Measurements from ENCODE around the gene SIRPG. TPM values are rescaled to one million over a fixed set of nuclear protein-coding genes. Genes with fewer than 3 reads are reported as not detected.

Gene SIRPG
- total and polyA plus RNA-seq, 2 experiments from 2014 or later: not detected

DNA sequence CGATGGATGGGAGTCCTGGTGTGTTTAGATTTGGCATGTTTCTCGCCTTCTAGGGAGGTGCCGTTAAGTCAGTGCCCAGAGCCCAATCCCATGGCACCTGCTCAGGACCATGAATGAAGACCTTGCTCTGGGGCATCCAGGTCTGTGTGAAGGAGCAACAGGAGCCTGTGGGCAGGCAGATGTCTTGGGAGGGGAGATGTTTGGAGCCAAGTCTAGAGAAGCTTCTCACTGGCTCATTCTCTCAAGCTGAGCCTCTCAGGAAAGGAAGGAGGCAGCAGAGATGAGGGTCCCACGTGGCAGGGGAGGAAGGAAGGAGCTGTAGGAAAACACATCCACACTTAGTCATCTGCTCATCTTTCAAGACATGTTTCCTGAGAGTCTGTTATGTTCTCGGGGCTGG is 28.3 kb downstream of the SIRPG start:
- Histone ChIP-seq H3K4me1 (ENCODE audit: low read depth) (no peaks in the 10 kb centered on the region), H3K27me3 (peaks cover 5% of the 10 kb centered on the region), H3K36me3 (no peaks in the 10 kb centered on the region), H3K9me3 (ENCODE audit: low read depth) (no peaks in the 10 kb centered on the region), H3K27ac (no peak overlapping the region), H3K4me3 (no peak overlapping the region)
- TF ChIP-seq CTCF (IDR thresholded peaks at IDR 0.05; ENCODE audit: low read depth, low read length): no peak
- no peak for DNase-seq (ENCODE audit: low read depth in 1 of 2, low spot score in 1 of 2)

DNA sequence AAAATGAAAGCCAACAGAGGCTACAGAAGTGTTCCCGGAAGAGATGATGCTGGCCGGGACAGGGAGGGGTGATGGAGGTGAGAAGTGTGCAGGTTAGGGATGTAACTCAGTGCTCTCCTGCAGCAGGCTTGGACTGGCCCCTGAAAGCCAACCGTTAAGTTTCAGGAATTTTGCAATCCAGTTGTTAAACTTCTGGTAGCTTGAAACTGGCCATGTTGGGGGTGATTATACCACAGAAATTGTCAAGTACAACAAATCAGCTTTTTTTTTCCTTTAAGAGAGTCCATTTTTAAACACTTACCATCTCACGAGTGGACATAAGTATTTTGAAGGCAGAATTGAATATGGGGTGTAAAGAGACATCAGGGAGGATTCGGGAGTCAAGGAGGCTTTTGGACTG is 29.0 kb downstream of the SIRPG start:
- H3K27me3 ChIP-seq: peaks cover 5% of the 10 kb centered on the region
- no peak for DNase-seq (ENCODE audit: low read depth in 1 of 2, low spot score in 1 of 2)
- H3K4me1 ChIP-seq (ENCODE audit: low read depth): no peaks in the 10 kb centered on the region
- no peak overlapping the region for H3K27ac ChIP-seq
- no peak overlapping the region for H3K4me3 ChIP-seq
- no peaks in the 10 kb centered on the region for H3K36me3 ChIP-seq
- no peaks in the 10 kb centered on the region for H3K9me3 ChIP-seq (ENCODE audit: low read depth)
- TF ChIP-seq CTCF (IDR thresholded peaks at IDR 0.05; ENCODE audit: low read depth, low read length): no peak

- Histone ChIP-seq H3K36me3 (no peaks in the 10 kb centered on the region), H3K4me1 (ENCODE audit: low read depth) (no peaks in the 10 kb centered on the region), H3K4me3 (no peak overlapping the region), H3K27me3 (peaks cover 5% of the 10 kb centered on the region), H3K9me3 (ENCODE audit: low read depth) (no peaks in the 10 kb centered on the region), H3K27ac (no peak overlapping the region)
- TF ChIP-seq CTCF (IDR thresholded peaks at IDR 0.05; ENCODE audit: low read depth, low read length): no peak
- DNase-seq (ENCODE audit: low read depth in 1 of 2, low spot score in 1 of 2): no peak
These were observed 30.4 kb downstream of the SIRPG start for GRCh38 chr20:1627200-1627550.

GRCh38 chr20:1626528-1627199 is 30.9 kb downstream of the SIRPG start:
- H3K27me3 ChIP-seq: peaks cover 5% of the 10 kb centered on the region
- H3K36me3 ChIP-seq: no peaks in the 10 kb centered on the region
- no peak for TF ChIP-seq CTCF (IDR thresholded peaks at IDR 0.05; ENCODE audit: low read depth, low read length)
- no peaks in the 10 kb centered on the region for H3K4me1 ChIP-seq (ENCODE audit: low read depth)
- no peak overlapping the region for H3K27ac ChIP-seq
- no peak overlapping the region for H3K4me3 ChIP-seq
- DNase-seq (ENCODE audit: low read depth in 1 of 2, low spot score in 1 of 2): no peak
- no peaks in the 10 kb centered on the region for H3K9me3 ChIP-seq (ENCODE audit: low read depth)

- peaks cover 5% of the 10 kb centered on the region for H3K27me3 ChIP-seq
- no peaks in the 10 kb centered on the region for H3K4me1 ChIP-seq (ENCODE audit: low read depth)
- no peaks in the 10 kb centered on the region for H3K36me3 ChIP-seq
- H3K4me3 ChIP-seq: no peak overlapping the region
- no peaks in the 10 kb centered on the region for H3K9me3 ChIP-seq (ENCODE audit: low read depth)
- no peak for TF ChIP-seq CTCF (IDR thresholded peaks at IDR 0.05; ENCODE audit: low read depth, low read length)
- no peak for DNase-seq (ENCODE audit: low read depth in 1 of 2, low spot score in 1 of 2)
- H3K27ac ChIP-seq: no peak overlapping the region
These were observed 32.4 kb downstream of the SIRPG start for GRCh38 chr20:1625083-1625690.

Data from cardiac muscle cell (in vitro differentiated cells and primary cell).